Heart right ventricle (tissue), 16 donors: ENCODE results near the gene MEOX2. TPM values are rescaled to one million over a fixed set of nuclear protein-coding genes. Genes with fewer than 3 reads are reported as not detected.

Experiments used
- ATAC-seq, 8 donors: fragments of 200-7000 bp; cut with Tn5 transposase; one replicate each; pipeline ENCODE4 v1.9.1; 2020; ENCODE audit warnings: mild to moderate bottlenecking in 8 of 8, moderate library complexity in 8 of 8, moderate number of reproducible peaks in 1 of 8
- DNase-seq, 2 donors: peaks; one replicate each; pipeline ENCODE4 v3.0.0-alpha.2; 2020
- H3K27ac ChIP-seq, 10 donors: fragments of 200-600 bp; sonication (generic) in 2 of 10; one replicate each; pipeline versions ENCODE4 v1.5.0 to v1.8.0; 2020 to 2022; ENCODE audit warnings: mild to moderate bottlenecking in 3 of 10
- H3K27me3 ChIP-seq, 7 donors: fragments of 200-600 bp; one replicate each; pipeline ENCODE4 v1.8.0; 2021 to 2022; ENCODE audit warnings: mild to moderate bottlenecking in 2 of 7
- H3K36me3 ChIP-seq, 9 donors: fragments of 200-600 bp; sonication (generic) in 1 of 9; one replicate each; pipeline versions ENCODE4 v1.5.0 to v1.8.0; 2020 to 2022; ENCODE audit warnings: mild to moderate bottlenecking in 2 of 9
- H3K4me1 ChIP-seq, 9 donors: fragments of 200-600 bp; sonication (generic) in 1 of 9; one replicate each; pipeline versions ENCODE4 v1.5.0 to v1.8.0; 2020 to 2022; ENCODE audit warnings: mild to moderate bottlenecking in 4 of 9
- H3K4me3 ChIP-seq, 10 donors: fragments of 200-600 bp; sonication (generic) in 2 of 10; one replicate each; pipeline versions ENCODE4 v1.5.0 to v1.8.0; 2020 to 2022; ENCODE audit warnings: mild to moderate bottlenecking in 7 of 10, moderate library complexity in 2 of 10
- H3K9me3 ChIP-seq, 11 donors: fragments of 200-600 bp in 10 of 11; sonication (generic) in 2 of 11; one replicate each; pipeline versions ENCODE4 v1.5.0 to v1.8.0; 2013 to 2022; ENCODE audit warnings: mild to moderate bottlenecking in 2 of 11, control low read depth in 1 of 11, moderate library complexity in 1 of 11
- CTCF ChIP-seq, 9 donors: fragments of 200-600 bp; sonication (generic) in 2 of 9; IDR thresholded peaks; one replicate each; pipeline versions ENCODE4 v1.5.0 to v1.8.0; 2021 to 2022; ENCODE audit warnings: antibody characterized with exemption in 9 of 9, mild to moderate bottlenecking in 5 of 9, moderate library complexity in 1 of 9
- WGBS, 2 donors: extraction: QIAGEN DNeasy Blood & Tissue Kit; methylation state at CpG; one replicate each; pipeline ENCODE4 v1.1.7; 2013; ENCODE audit warnings: inconsistent platforms in 1 of 2; 5-methylcytosine and 5-hydroxymethylcytosine counted together
- intact Hi-C, 10 donors: fragments of 100-400 bp; cut with DNase I; formaldehyde crosslinking; loops; one replicate each; pipeline versions ENCODE4 v1.11.1 to v1.14.2; 2022
- long read RNA-seq, 3 donors: library from polyadenylated mRNA; unstranded; transcript quantifications; one replicate each; pipeline ENCODE4 v2.0.0, GENCODE V29; 2020 to 2021
- polyA plus RNA-seq, 2 donors: library from polyadenylated mRNA; stranded (reverse); fragments of 200-250 nt; gene quantifications; one replicate each; pipeline ENCODE4 v1.2.3, GENCODE V29; 2013
- total RNA-seq, 10 donors: library from RNA; stranded (reverse); fragmentation: NEBNext Ultra II Directional in 3 of 10; extraction: Animal tissue kit (Norgen Biotek cat#: 25700) in 3 of 10; gene quantifications; one replicate each; pipeline versions ENCODE4 v1.2.1 to v1.2.4, GENCODE V29; 2021 to 2023
- donor health status: Arrhythmogenic right ventricular cardiomyopathy.
- donor health status: ischemic (EF 13 %, LVEDD 7.1; RV severe dilation, severe dysfunction).
- donor health status: healthy with polysubstance abuse.
- donor health status: DM: no; HTN: yes; CAD: no.
- donor health status: DM: no; HTN: no; CAD: no.
- donor health status: ischemic (EF 25% LVEDD 6.9; RV normal size, moderate dysfunction).
- donor health status: ischemic (EF 25% LVEDD 5.7; RV mildly dilated, moderate dysfunction).
- donor health status: healthy.
- donor health status: DM: yes; HTN: yes; CAD: no.
- donor health status: Ischemic cardiomyopathy.
- donor health status: ischemic (EF 35%, LVEDD 5.7; RV mildly dilated, moderate dysfunction).
- donor health status: nonischemic (EF 11% LVEDD 7.7; RV severe dilation, severe dysfunction).
- donor health status: DM: yes; HTN: yes; CAD: no.
- donor health status: PGD.
- donor health status: ischemic (EF 29% LVEDD 5.4; RV normal size, mild dysfunction).
- donor health status: nonischemic (EF 23%, LVEDD 6.1; RV moderate dilation, normal function).

MEOX2 gene
- 10 to 100 TPM in 2 of 10 donors, 1 to 10 TPM in 8; 5.2 to 13.5 (median 7.9) TPM for total RNA-seq
- 10 to 100 TPM in 1 of 2 donors, 1 to 10 TPM in 1; 5.2 to 14.1 TPM for polyA plus RNA-seq
- long read RNA-seq, donor 1, transcript MEOX2-201 (3 exons, 2,500 nt), result major isoform, 23 of 23 reads
- long read RNA-seq, donor 1, partial matches to known transcripts, result 0 of 23 reads
- long read RNA-seq, donor 1, other reads (novel, unspliced or antisense), result 0 of 23 reads
- long read RNA-seq, donor 2, transcript MEOX2-201 (3 exons, 2,500 nt), result major isoform, 12 of 13 reads
- long read RNA-seq, donor 2, partial matches to known transcripts, result 1 of 13 reads
- long read RNA-seq, donor 2, other reads (novel, unspliced or antisense), result 0 of 13 reads
- long read RNA-seq, donor 3, transcript MEOX2-201 (3 exons, 2,500 nt), result major isoform, 31 of 33 reads
- long read RNA-seq, donor 3, partial matches to known transcripts, result 0 of 33 reads
- long read RNA-seq, donor 3, other reads (novel, unspliced or antisense), result 2 of 33 reads

- H3K36me3 ChIP-seq, result no peaks in the 10 kb centered on the region
- DNase-seq (peak; percentile 86 to 91), ATAC-seq (peak; percentile 90 to 96 (median 94))
- peaks cover 0 to 16% (median 0%) of the 10 kb centered on the region in 9 donors for H3K4me1 ChIP-seq
- peaks cover 0 to 60% (median 5%) of the 10 kb centered on the region in 7 donors for H3K27me3 ChIP-seq
- peak within 1 kb of the TSS; percentile 62 to 79 (median 70) for H3K4me3 ChIP-seq
- no peaks in the 10 kb centered on the region for H3K9me3 ChIP-seq
- 1% methylated on average over 32 of the region's 32 CpGs for WGBS, 2 donors
- no peak for TF ChIP-seq CTCF (IDR thresholded peaks at IDR 0.05)
- intact Hi-C loops, result loop anchor here in 9 of 10 donors (2.0 to 10.0 kb wide), 16 partner anchors 36 to 1058 kb away; no protein-coding TSS in a partner anchor
- peak within 1 kb of the TSS; percentile 86 to 95 (median 90) for H3K27ac ChIP-seq
Measured at GRCh38 chr7:15686295-15686956, at the start of gene MEOX2. TSS of gene MEOX2 (minus strand) at chr7:15686683. CDS start at chr7:15686402, 281 bp downstream.

GRCh38 chr7:15729746-15730145 is 43.3 kb upstream of the MEOX2 start:
- intact Hi-C loops, result loop anchor here in 5 of 10 donors (5.0 to 10.0 kb wide), 4 partner anchors 33 to 405 kb away; no protein-coding TSS in a partner anchor

GRCh38 chr7:15725051-15725450 is 38.6 kb upstream of the MEOX2 start:
- Histone ChIP-seq H3K27me3 (no peaks in the 10 kb centered on the region), H3K27ac (no peak overlapping the region), H3K9me3 (no peaks in the 10 kb centered on the region), H3K36me3 (no peaks in the 10 kb centered on the region), H3K4me3 (no peak overlapping the region), H3K4me1 (peaks cover 0 to 17% (median 4%) of the 10 kb centered on the region in 9 donors)
- ATAC-seq (no peak), DNase-seq (no peak)
- intact Hi-C loops, result loop anchor here in 5 of 10 donors (5.0 to 10.0 kb wide), 4 partner anchors 37 to 400 kb away; no protein-coding TSS in a partner anchor
- 79 to 94% methylated on average over 3 of the region's 3 CpGs for WGBS, 2 donors
- no peak for TF ChIP-seq CTCF (IDR thresholded peaks at IDR 0.05)

More at GRCh38 chr7:15729746-15730145, 43.3 kb upstream of the MEOX2 start:
- Histone ChIP-seq H3K27me3 (no peaks in the 10 kb centered on the region), H3K4me3 (no peak overlapping the region), H3K27ac (peak overlapping the region in 3 of 10 donors; percentile 26 to 46 (median 46)), H3K4me1 (no peaks in the 10 kb centered on the region), H3K36me3 (no peaks in the 10 kb centered on the region), H3K9me3 (no peaks in the 10 kb centered on the region)
- ATAC-seq (peak in 1 of 8 donors; percentile 42), DNase-seq (no peak)
- TF ChIP-seq CTCF (IDR thresholded peaks at IDR 0.05), result no peak

GRCh38 chr7:15723841-15724240 is 37.4 kb upstream of the MEOX2 start:
- Histone ChIP-seq H3K4me3 (no peak overlapping the region), H3K36me3 (no peaks in the 10 kb centered on the region), H3K27ac (peak overlapping the region in 4 of 10 donors; percentile 13 to 25 (median 20)), H3K4me1 (peaks cover 0 to 17% (median 4%) of the 10 kb centered on the region in 9 donors), H3K9me3 (no peaks in the 10 kb centered on the region), H3K27me3 (no peaks in the 10 kb centered on the region)
- intact Hi-C loops, result loop anchor here in 6 of 10 donors (5.0 to 10.0 kb wide), 5 partner anchors 37 to 399 kb away; partner anchors contain the start of gene MEOX2 (in 2 of the 6)
- no peak for DNase-seq
- ATAC-seq, result peak in 4 of 8 donors; percentile 26 to 61 (median 40)
- no peak for TF ChIP-seq CTCF (IDR thresholded peaks at IDR 0.05)
